LNCAP (cell line): ENCODE data around the gene RYR1.

Experiments
- CTCF ChIP-seq: fragments of 450-650 bp; IDR thresholded peaks from 2 replicates; pipeline ENCODE4 v1.5.1; 2017; ENCODE audit warnings: mild to moderate bottlenecking

Gene RYR1

GRCh38 chr19:38457690-38458405 lies 24.4 kb downstream of the RYR1 start:
- TF ChIP-seq CTCF, result no peak

- no peak for TF ChIP-seq CTCF
Observed at GRCh38 chr19:38458991-38459390, 25.5 kb downstream of the RYR1 start.

- no peak for TF ChIP-seq CTCF
Observed at GRCh38 chr19:38463365-38463764, 29.9 kb downstream of the RYR1 start.

- TF ChIP-seq CTCF, result no peak
Observed at GRCh38 chr19:38464421-38465082, 31.1 kb downstream of the RYR1 start.

- TF ChIP-seq CTCF, result no peak
Observed at GRCh38 chr19:38466050-38466449, 32.6 kb downstream of the RYR1 start.

- TF ChIP-seq CTCF, result no peak
Observed at GRCh38 chr19:38467541-38468525, 34.3 kb downstream of the RYR1 start.

GRCh38 chr19:38469151-38469550 lies 35.7 kb downstream of the RYR1 start:
- no peak for TF ChIP-seq CTCF
